ENCODE data around the gene CACNB2. TPM values are rescaled to one million over a fixed set of nuclear protein-coding genes. Genes with fewer than 3 reads are reported as not detected.

CACNB2 gene
- total RNA-seq, 1 donor from 2014 or later = 0.43 TPM

- no peak for TF ChIP-seq CTCF (IDR thresholded peaks at IDR 0.05)
- H3K4me1 Mint-ChIP-seq (ENCODE audit: unreplicated experiment) = no peaks in the 10 kb centered on the region
- no peak overlapping the region for H3K27ac Mint-ChIP-seq (ENCODE audit: unreplicated experiment)
- H3K27me3 Mint-ChIP-seq (ENCODE audit: unreplicated experiment) = peaks cover 9% of the 10 kb centered on the region
- H3K4me3 Mint-ChIP-seq (ENCODE audit: unreplicated experiment) = no peak overlapping the region
- H3K9me3 Mint-ChIP-seq (ENCODE audit: unreplicated experiment) = no peaks in the 10 kb centered on the region
- DNase-seq (ENCODE audit: extremely low spot score, unreplicated experiment) = no peak
- H3K36me3 Mint-ChIP-seq (ENCODE audit: unreplicated experiment) = no peaks in the 10 kb centered on the region
These were observed 163.9 kb downstream of the CACNB2 start for GRCh38 chr10:18303851-18304801.

GRCh38 chr10:18306031-18306430 lies 165.8 kb downstream of the CACNB2 start:
- no peak overlapping the region for H3K4me3 Mint-ChIP-seq (ENCODE audit: unreplicated experiment)
- H3K36me3 Mint-ChIP-seq (ENCODE audit: unreplicated experiment) = no peaks in the 10 kb centered on the region
- no peak for TF ChIP-seq CTCF (IDR thresholded peaks at IDR 0.05)
- no peak overlapping the region for H3K27ac Mint-ChIP-seq (ENCODE audit: unreplicated experiment)
- H3K4me1 Mint-ChIP-seq (ENCODE audit: unreplicated experiment) = no peaks in the 10 kb centered on the region
- H3K9me3 Mint-ChIP-seq (ENCODE audit: unreplicated experiment) = no peaks in the 10 kb centered on the region
- peaks cover 9% of the 10 kb centered on the region for H3K27me3 Mint-ChIP-seq (ENCODE audit: unreplicated experiment)
- no peak for DNase-seq (ENCODE audit: extremely low spot score, unreplicated experiment)

GRCh38 chr10:18308600-18308999 lies 168.4 kb downstream of the CACNB2 start:
- H3K36me3 Mint-ChIP-seq (ENCODE audit: unreplicated experiment) = no peaks in the 10 kb centered on the region
- DNase-seq (ENCODE audit: extremely low spot score, unreplicated experiment) = no peak
- H3K27ac Mint-ChIP-seq (ENCODE audit: unreplicated experiment) = no peak overlapping the region
- no peak for TF ChIP-seq CTCF (IDR thresholded peaks at IDR 0.05)
- peaks cover 9% of the 10 kb centered on the region for H3K27me3 Mint-ChIP-seq (ENCODE audit: unreplicated experiment)
- H3K4me3 Mint-ChIP-seq (ENCODE audit: unreplicated experiment) = no peak overlapping the region
- no peaks in the 10 kb centered on the region for H3K4me1 Mint-ChIP-seq (ENCODE audit: unreplicated experiment)
- no peaks in the 10 kb centered on the region for H3K9me3 Mint-ChIP-seq (ENCODE audit: unreplicated experiment)

DNA sequence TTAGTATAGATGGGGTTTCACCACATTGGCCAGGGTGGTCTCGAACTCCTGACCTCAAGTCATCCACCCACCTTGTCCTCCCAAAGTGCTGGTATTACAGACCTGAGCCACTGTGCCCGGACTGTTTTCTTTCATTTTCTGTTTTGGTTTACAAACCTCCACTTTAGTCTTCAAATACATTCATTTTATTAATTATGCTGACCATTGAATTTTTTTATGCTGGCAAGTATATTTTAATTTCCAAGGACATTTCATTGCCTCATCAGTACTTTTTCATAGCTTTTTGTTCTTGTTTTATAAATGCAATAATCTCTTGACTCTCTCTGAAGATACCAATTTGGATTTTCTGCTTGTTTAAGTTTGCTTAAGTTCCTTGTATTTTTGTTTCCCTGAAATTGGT lies 170.5 kb downstream of the CACNB2 start:
- TF ChIP-seq CTCF (IDR thresholded peaks at IDR 0.05) = no peak
- H3K4me1 Mint-ChIP-seq (ENCODE audit: unreplicated experiment) = no peaks in the 10 kb centered on the region
- H3K27me3 Mint-ChIP-seq (ENCODE audit: unreplicated experiment) = peaks cover 13% of the 10 kb centered on the region
- H3K27ac Mint-ChIP-seq (ENCODE audit: unreplicated experiment) = no peak overlapping the region
- H3K9me3 Mint-ChIP-seq (ENCODE audit: unreplicated experiment) = no peaks in the 10 kb centered on the region
- no peak for DNase-seq (ENCODE audit: extremely low spot score, unreplicated experiment)
- no peaks in the 10 kb centered on the region for H3K36me3 Mint-ChIP-seq (ENCODE audit: unreplicated experiment)
- H3K4me3 Mint-ChIP-seq (ENCODE audit: unreplicated experiment) = no peak overlapping the region

DNA sequence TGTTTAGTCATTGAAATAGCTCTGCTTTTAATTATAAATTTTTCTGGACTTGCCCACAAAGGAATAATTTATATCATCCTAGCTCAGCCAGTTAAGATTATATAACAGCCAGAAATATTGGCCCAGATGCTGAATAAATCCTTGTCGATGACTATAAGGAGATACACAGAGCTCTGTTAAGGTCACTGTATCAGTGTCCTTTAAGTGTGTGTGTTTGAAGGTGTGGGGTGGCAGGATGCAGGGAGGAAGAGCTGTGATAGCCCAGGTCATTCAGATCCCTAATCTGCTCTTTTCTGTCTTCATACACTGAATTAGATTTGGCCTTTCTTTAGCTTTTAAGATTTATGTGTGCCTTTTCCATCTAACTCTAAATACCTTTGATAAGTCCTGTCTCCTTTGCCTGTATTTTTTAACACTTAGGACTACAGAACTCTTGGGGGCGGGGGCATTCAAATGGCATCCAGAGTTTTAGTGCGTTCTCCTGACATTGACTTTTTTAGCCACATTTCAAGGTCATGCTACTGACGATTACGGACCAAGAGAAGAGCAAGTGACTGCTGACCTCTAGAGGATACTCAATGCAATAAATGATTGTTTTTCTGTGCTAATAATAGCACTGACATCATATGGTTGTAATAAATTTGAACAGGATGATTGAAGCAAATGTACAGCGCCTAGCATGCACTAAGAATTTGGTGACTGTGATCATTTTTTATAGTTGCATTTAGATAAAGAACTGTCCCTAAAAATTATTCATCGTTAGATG lies 172.3 kb downstream of the CACNB2 start:
- Mint-ChIP-seq H3K27me3 (ENCODE audit: unreplicated experiment) (peaks cover 12% of the 10 kb centered on the region), H3K4me1 (ENCODE audit: unreplicated experiment) (no peaks in the 10 kb centered on the region), H3K36me3 (ENCODE audit: unreplicated experiment) (no peaks in the 10 kb centered on the region), H3K4me3 (ENCODE audit: unreplicated experiment) (no peak overlapping the region), H3K27ac (ENCODE audit: unreplicated experiment) (no peak overlapping the region), H3K9me3 (ENCODE audit: unreplicated experiment) (no peaks in the 10 kb centered on the region)
- peak; percentile 34 for TF ChIP-seq CTCF (IDR thresholded peaks at IDR 0.05)
- DNase-seq (ENCODE audit: extremely low spot score, unreplicated experiment) = no peak
